ENCODE data around the gene DNAAF2. TPM values are rescaled to one million over a fixed set of nuclear protein-coding genes. Genes with fewer than 3 reads are reported as not detected.
A peak's percentile ranks its signal among the peaks of the same experiment; 100 is the strongest.

The DNAAF2 gene
- total and polyA plus RNA-seq, 2 of the 8 experiments (the other 6 are each of a cell fraction or from before 2014, with no cell fraction given): 12.2 to 30.0 TPM

- TF ChIP-seq RAD21 (IDR thresholded peaks at IDR 0.05 in 1 of 2, conservative IDR thresholded peaks at IDR 0.05 in 1 of 2; ENCODE audit: low read depth in 2 of 2, low read length in 2 of 2) (no peak), RXRA (IDR thresholded peaks at IDR 0.05; ENCODE audit: insufficient read depth, low read depth, low read length) (no peak), KDM5A (IDR thresholded peaks at IDR 0.05; ENCODE audit: low read length) (0 out of 2 replicates have a peak, but pooled peaks have one; percentile 30), JUND (IDR thresholded peaks at IDR 0.05; ENCODE audit: low read length) (no peak), ASH2L (IDR thresholded peaks at IDR 0.05; ENCODE audit: low read length) (no peak), SIRT6 (IDR thresholded peaks at IDR 0.05; ENCODE audit: low read length) (no peak), SIN3A (conservative IDR thresholded peaks at IDR 0.05 in 1 of 2, IDR thresholded peaks at IDR 0.05 in 1 of 2; ENCODE audit: low read depth in 1 of 2, low read length in 2 of 2) (peak; percentile 31 to 76; a peak in 3 of 4 replicates), SIX5 (IDR thresholded peaks at IDR 0.05; ENCODE audit: low read depth, low read length) (no peak), EGR1 (IDR thresholded peaks at IDR 0.05; ENCODE audit: borderline replicate concordance, low read depth, low read length) (no peak), CHD1 (IDR thresholded peaks at IDR 0.05; ENCODE audit: low read depth, low read length) (no peak; the same call in 1 of the 2 replicates), RNF2 (IDR thresholded peaks at IDR 0.05; ENCODE audit: borderline replicate concordance, low read depth, low read length, missing control alignments, poor library complexity, severe bottlenecking) (no peak), FOSL1 (IDR thresholded peaks at IDR 0.05; ENCODE audit: insufficient read depth, low read depth, low read length) (no peak), CTBP2 (IDR thresholded peaks at IDR 0.05; ENCODE audit: borderline replicate concordance, insufficient read depth, insufficient read length, low read length) (no peak), GTF2F1 (IDR thresholded peaks at IDR 0.05; ENCODE audit: borderline replicate concordance, low read depth, low read length) (no peak), EP300 (IDR thresholded peaks at IDR 0.05; ENCODE audit: borderline replicate concordance in 1 of 2, low read depth in 2 of 2, low read length in 2 of 2) (no peak), NANOG (IDR thresholded peaks at IDR 0.05; ENCODE audit: insufficient read depth, low read depth, low read length, poor library complexity, severe bottlenecking) (no peak), TEAD4 (IDR thresholded peaks at IDR 0.05; ENCODE audit: low read depth, low read length) (no peak), SRF (IDR thresholded peaks at IDR 0.05; ENCODE audit: low read depth, low read length) (no peak), KDM1A (IDR thresholded peaks at IDR 0.05; ENCODE audit: borderline replicate concordance, low read length) (no peak), SP4 (IDR thresholded peaks at IDR 0.05; ENCODE audit: low read length) (no peak), SUZ12 (IDR thresholded peaks at IDR 0.05; ENCODE audit: low read length) (no peak), POLR2A (IDR thresholded peaks at IDR 0.05; ENCODE audit: control extremely low read depth in 1 of 2, low read depth in 2 of 2, low read length in 2 of 2) (peak in 1 of 2 experiments; percentile 40; a peak in 2 of 3 replicates), SAP30 (IDR thresholded peaks at IDR 0.05; ENCODE audit: insufficient read depth, insufficient replicate concordance, low read length) (peak; percentile 89)
Observed at GRCh38 chr14:49634547-49635334, at the start of gene DNAAF2 (continued).

All from H1 (cell line).